ENCODE results near the gene RBM8A. TPM values are rescaled to one million over a fixed set of nuclear protein-coding genes. Genes with fewer than 3 reads are reported as not detected.

Gene RBM8A
- total RNA-seq (2014; rRNA removed; shearing (Covaris generic)): 335 and 394 TPM in 2 replicates

GRCh38 chr1:145927063-145927886, at the start of gene RBM8A:
Gene RBM8A (minus strand): TSS chr1:145927484. CDS start chr1:145927426, 58 bp downstream.
- DNase-seq (ENCODE audit: low spot score): peak; percentile 99

- no peak for DNase-seq (ENCODE audit: low spot score)
Measured at GRCh38 chr1:145977016-145977415, 49.7 kb upstream of the RBM8A start.

- no peak for DNase-seq (ENCODE audit: low spot score)
Measured at GRCh38 chr1:145975216-145975615, 47.9 kb upstream of the RBM8A start.

GRCh38 chr1:145974721-145975120, 47.4 kb upstream of the RBM8A start:
- DNase-seq (ENCODE audit: low spot score): no peak

GRCh38 chr1:145972580-145972979, 45.3 kb upstream of the RBM8A start:
- DNase-seq (ENCODE audit: low spot score): no peak

- DNase-seq (ENCODE audit: low spot score): no peak
Measured at GRCh38 chr1:145967288-145967687, 40.0 kb upstream of the RBM8A start.

GRCh38 chr1:145965119-145965744, 37.9 kb upstream of the RBM8A start:
- DNase-seq (ENCODE audit: low spot score): no peak

- peak; percentile 90 for DNase-seq (ENCODE audit: low spot score)
Measured at GRCh38 chr1:145964328-145965118, 37.2 kb upstream of the RBM8A start, which contains the start of the genes ANKRD34A and POLR3GL. Gene ANKRD34A (minus strand): TSS chr1:145964575. CDS start chr1:145961759, 2,816 bp downstream. Gene POLR3GL (plus strand): TSS chr1:145964690. CDS start chr1:145974866, 10,176 bp downstream.

GRCh38 chr1:145963265-145964019, 36.2 kb upstream of the RBM8A start:
- DNase-seq (ENCODE audit: low spot score): no peak

GRCh38 chr1:145962157-145963102, 35.1 kb upstream of the RBM8A start:
- DNase-seq (ENCODE audit: low spot score): no peak

GRCh38 chr1:145961425-145962156, 34.3 kb upstream of the RBM8A start:
- no peak for DNase-seq (ENCODE audit: low spot score)

GRCh38 chr1:145961109-145961424, 33.8 kb upstream of the RBM8A start:
- no peak for DNase-seq (ENCODE audit: low spot score)

- no peak for DNase-seq (ENCODE audit: low spot score)
Measured at GRCh38 chr1:145960468-145961108, 33.3 kb upstream of the RBM8A start.

- no peak for DNase-seq (ENCODE audit: low spot score)
Measured at GRCh38 chr1:145959957-145960467, 32.7 kb upstream of the RBM8A start.

GRCh38 chr1:145959333-145959732, 32.0 kb upstream of the RBM8A start:
- DNase-seq (ENCODE audit: low spot score): no peak

GRCh38 chr1:145958734-145959133, 31.4 kb upstream of the RBM8A start:
- DNase-seq (ENCODE audit: low spot score): no peak

GRCh38 chr1:145957443-145958319, 30.4 kb upstream of the RBM8A start, which contains the start of gene LIX1L:
Gene LIX1L (minus strand): TSS chr1:145958017. CDS start chr1:145957927, 90 bp downstream.
- DNase-seq (ENCODE audit: low spot score): peak; percentile 96

Measured in H4 (cell line).